Fibroblast of pulmonary artery (primary cell): ENCODE data around the gene STH.

Source experiments
- DNase-seq: peaks from one replicate; pipeline ENCODE4 v3.0.0-alpha.2; 2010; ENCODE audit warnings: low read depth
- H3K4me3 ChIP-seq: replicated peaks from 2 replicates; pipeline ENCODE4 v1.5.1; 2011; ENCODE audit warnings: low read depth, mild to moderate bottlenecking, control low read depth, low read length, moderate library complexity
- TF ChIP-seq, protein P1 (sequence below): IDR thresholded peaks from 2 replicates; pipeline ENCODE4 v1.5.1; 2011; ENCODE audit warnings: mild to moderate bottlenecking, control low read depth, low read length, inconsistent platforms; ENCODE audit errors: missing control alignments

STH gene

DNA sequence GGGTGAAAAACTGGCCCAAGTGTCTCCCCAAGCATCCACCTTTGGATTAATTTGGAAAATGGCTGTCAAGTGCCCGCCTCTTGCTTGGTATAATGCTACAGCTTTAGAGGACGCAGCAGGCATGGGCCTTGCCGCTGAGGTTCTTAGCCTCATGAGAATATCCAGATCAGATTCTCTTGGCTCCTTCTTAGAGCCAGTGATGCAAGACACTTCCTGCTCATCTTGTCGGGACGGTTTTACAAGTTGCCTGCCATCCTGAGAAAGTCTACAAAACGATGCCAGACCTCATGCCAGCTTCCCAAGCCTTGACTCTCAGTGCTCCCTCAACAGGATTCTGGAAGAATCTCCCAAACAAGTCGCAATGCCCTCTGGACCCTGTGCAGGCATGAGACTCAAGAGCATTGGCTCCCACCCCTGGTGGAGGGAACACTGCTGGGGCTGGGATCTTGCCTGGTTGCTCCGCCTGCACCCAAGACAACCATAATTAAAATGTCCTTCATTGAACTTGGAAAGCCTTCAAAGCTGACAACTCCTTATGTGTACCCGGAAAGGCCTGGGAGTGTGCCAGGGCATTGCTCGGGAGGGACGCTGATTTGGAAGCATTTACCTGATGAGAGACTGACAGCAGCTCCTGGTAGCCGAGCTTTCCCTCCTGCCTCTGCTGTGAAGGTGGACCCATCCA, 25.8 kb upstream of the STH start:
- no peak for DNase-seq
- H3K4me3 ChIP-seq, result no peak overlapping the region
- TF ChIP-seq, protein P1, sequence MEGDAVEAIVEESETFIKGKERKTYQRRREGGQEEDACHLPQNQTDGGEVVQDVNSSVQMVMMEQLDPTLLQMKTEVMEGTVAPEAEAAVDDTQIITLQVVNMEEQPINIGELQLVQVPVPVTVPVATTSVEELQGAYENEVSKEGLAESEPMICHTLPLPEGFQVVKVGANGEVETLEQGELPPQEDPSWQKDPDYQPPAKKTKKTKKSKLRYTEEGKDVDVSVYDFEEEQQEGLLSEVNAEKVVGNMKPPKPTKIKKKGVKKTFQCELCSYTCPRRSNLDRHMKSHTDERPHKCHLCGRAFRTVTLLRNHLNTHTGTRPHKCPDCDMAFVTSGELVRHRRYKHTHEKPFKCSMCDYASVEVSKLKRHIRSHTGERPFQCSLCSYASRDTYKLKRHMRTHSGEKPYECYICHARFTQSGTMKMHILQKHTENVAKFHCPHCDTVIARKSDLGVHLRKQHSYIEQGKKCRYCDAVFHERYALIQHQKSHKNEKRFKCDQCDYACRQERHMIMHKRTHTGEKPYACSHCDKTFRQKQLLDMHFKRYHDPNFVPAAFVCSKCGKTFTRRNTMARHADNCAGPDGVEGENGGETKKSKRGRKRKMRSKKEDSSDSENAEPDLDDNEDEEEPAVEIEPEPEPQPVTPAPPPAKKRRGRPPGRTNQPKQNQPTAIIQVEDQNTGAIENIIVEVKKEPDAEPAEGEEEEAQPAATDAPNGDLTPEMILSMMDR, result no peak

DNA sequence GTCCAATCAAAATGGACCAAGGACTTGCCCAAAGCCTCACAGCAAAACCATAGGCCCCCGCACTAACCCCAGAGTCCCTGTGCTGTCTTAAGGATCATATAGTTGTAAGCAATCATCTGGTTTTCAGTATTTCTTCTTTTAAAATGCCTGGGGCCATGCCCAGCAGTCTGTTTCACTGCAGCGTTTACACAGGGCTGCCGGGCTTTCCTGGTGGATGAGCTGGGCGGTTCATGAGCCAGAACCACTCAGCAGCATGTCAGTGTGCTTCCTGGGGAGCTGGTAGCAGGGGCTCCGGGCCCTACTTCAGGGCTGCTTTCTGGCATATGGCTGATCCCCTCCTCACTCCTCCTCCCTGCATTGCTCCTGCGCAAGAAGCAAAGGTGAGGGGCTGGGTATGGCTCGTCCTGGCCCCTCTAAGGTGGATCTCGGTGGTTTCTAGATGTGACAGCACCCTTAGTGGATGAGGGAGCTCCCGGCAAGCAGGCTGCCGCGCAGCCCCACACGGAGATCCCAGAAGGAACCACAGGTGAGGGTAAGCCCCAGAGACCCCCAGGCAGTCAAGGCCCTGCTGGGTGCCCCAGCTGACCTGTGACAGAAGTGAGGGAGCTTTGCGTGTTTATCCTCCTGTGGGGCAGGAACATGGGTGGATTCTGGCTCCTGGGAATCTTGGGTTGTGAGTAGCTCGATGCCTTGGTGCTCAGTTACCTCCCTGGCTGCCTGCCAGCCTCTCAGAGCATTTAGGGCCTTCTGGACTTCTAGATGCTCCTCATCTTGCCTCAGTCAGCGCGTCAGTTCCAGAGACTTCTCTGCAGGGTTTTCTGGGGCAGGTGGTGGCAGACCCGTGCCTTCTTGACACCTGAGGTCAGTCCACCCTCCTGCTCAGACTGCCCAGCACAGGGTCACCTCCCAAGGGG, 24.8 kb upstream of the STH start:
- TF ChIP-seq, protein P1, result no peak
- H3K4me3 ChIP-seq, result no peak overlapping the region
- no peak for DNase-seq

DNA sequence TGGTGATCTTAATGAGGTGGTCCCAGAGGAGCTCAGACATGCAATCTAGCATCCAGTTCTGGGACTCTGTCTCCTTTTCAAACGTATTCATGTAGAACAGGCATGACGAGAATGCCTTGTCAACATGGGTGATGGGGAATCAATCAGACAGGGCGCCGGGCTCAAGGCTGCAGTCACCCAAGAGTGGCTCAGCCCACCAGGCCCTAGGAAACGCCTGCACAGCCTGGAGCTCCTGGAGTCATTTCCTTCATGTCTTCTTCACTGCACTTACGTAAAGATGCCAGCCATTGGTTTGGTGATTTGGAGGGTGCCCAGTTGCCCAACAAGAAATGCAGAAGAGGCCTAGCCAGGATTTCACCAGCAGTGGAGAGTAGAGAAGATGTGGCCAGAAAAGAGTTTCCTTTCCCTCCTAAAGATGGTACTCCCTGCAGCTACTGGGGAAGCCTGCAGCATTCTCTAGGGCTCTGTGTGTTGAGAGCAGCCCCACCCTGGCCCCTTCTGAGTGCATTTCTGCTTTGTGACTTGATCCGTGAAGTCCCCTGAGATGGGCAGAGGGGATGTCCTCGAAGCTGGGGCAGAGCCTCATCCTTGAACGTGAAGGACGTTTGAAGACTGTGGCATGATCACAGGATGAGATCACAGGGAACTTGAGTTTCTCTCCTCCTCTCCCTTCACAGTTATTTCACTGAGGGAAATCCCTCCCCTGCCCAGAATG, 24.0 kb upstream of the STH start:
- DNase-seq, result no peak
- TF ChIP-seq, protein P1, result no peak
- H3K4me3 ChIP-seq, result no peak overlapping the region

DNA sequence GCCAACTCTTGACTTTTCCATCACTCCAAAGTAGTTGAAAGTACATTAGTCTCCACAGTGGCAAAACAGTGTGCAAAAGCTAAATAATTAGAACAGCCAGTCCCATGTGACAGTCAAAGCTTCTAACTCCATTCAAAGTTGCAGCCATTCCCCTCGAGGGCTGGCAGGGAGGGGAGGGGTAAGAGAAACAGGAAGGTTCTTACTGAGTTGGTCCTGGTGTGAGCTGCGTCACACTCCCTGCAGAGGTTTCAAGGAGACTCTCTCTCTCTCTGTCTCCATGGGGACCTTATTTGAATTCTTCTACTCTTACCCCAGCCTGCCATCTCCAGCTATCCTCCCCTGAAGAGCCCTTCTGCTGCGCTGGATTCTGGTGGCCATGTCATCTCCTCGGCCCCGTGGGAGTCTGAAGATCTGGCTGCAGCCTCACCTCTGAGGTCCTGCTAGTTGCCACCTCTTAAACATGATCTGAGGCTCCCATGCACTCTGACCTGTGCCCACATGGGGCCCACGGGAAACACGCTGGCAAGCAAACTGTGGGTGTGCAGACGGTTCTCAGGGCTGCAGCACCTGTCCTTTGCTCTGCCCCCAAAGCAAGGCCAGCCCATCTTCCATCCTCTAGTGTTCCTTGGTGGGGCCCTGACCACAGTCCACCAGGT, 23.3 kb upstream of the STH start:
- no peak overlapping the region for H3K4me3 ChIP-seq
- TF ChIP-seq, protein P1, result no peak
- no peak for DNase-seq

DNA sequence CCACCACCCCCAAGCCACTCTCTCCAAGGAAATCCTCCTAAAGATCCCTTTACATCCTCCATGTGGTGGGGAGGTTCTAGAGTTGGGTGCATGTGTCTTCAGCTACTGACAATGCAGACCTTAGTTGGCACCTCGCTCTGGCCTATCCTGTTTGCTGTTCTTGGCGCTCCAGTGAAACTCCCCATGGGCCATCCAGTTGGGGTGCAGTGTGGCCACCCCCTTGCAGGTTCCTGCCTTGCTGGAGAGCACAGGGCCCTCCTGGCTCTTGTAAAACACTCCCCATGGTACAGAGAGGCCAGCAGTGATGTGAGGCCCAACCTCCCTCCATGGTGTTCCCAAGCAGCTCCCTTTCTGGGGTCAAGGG, 22.7 kb upstream of the STH start:
- no peak for DNase-seq
- TF ChIP-seq, protein P1, result no peak

DNA sequence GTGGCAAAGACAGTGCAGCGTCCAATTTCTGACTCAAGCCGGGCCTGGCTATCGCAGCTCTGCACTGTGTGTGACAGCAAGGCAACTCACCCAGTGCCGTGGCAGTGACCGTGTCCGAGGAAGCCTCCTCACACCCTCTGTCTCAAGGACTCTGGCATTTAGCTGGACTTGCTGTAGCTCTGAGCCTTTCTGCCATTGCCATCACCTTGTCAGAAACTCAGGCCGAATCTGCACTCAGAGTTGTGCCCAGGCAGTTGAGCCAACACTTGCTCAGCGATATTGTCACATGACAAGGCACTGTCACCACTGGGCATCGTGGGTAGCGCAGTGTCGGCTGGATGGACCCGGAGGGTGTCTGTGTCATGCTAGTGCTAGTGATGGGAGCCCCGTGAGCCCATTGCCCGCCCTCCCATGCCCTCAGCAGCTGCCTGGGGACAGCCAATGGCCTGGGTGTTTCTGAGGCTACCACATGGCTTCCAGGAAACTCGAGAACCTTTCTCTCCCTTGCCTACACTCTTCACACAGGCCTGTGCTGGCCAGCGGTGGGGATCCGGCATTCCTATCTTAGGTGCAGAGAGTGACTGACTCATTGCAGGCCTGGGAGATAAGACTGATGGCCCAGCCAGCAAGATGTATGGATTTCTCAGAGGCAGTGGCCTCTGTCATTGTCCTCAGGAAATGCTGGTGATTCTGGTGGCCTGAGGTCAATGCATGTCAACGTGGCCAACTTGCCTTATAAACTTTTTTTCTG, 22.1 kb upstream of the STH start:
- TF ChIP-seq, protein P1, result no peak
- H3K4me3 ChIP-seq, result no peak overlapping the region
- DNase-seq, result peak; percentile 24

More for the DNA sequence above, 22.7 kb upstream of the STH start:
- H3K4me3 ChIP-seq, result no peak overlapping the region
